Esophagus muscularis mucosa (tissue), 4 donors: ENCODE measurements around the gene PRPF6. TPM values are rescaled to one million over a fixed set of nuclear protein-coding genes. Genes with fewer than 3 reads are reported as not detected.

Experiments used
- DNase-seq: peaks from one replicate; pipeline ENCODE4 v3.0.0-alpha.2; 2017; ENCODE audit errors: extremely low spot score
- H3K27ac ChIP-seq, 4 donors: fragments of 200-600 bp; sonication (generic); replicated peaks in 1 of 4; 1 replicate in 3 of 4; 2 replicates in 1 of 4; pipeline ENCODE4 v1.5.1; 2016 to 2019; ENCODE audit warnings: mild to moderate bottlenecking in 1 of 4
- H3K27me3 ChIP-seq, 4 donors: fragments of 200-600 bp; sonication (generic); one replicate each; pipeline versions ENCODE4 v1.5.1 to v1.6.0; 2016 to 2019
- H3K36me3 ChIP-seq, 4 donors: fragments of 200-600 bp; sonication (generic); one replicate each; pipeline ENCODE4 v1.5.1; 2016 to 2019
- H3K4me1 ChIP-seq, 4 donors: fragments of 200-600 bp; sonication (generic); one replicate each; pipeline ENCODE4 v1.5.1; 2016 to 2019
- H3K4me3 ChIP-seq, 4 donors: fragments of 200-600 bp; sonication (generic); 1 replicate in 2 of 4; 2 replicates in 2 of 4; pipeline ENCODE4 v1.5.1; 2016 to 2019; ENCODE audit warnings: mild to moderate bottlenecking in 4 of 4, moderate library complexity in 1 of 4
- H3K9me3 ChIP-seq, 4 donors: fragments of 200-600 bp; sonication (generic); 1 replicate in 3 of 4; 2 replicates in 1 of 4; pipeline ENCODE4 v1.5.1; 2016 to 2019
- CTCF ChIP-seq, 3 experiments: fragments of 200-600 bp in 2 of 3; fragments of 450-650 bp in 1 of 3; sonication (generic) in 2 of 3; IDR thresholded peaks; one replicate each; pipeline ENCODE4 v1.5.1; 2017 to 2019; ENCODE audit warnings: antibody characterized with exemption in 3 of 3, mild to moderate bottlenecking in 2 of 3, moderate library complexity in 1 of 3
- EP300 ChIP-seq: sonication (generic); formaldehyde crosslinking; IDR thresholded peaks from one replicate; pipeline ENCODE4 v1.6.1; 2017; ENCODE audit warnings: antibody characterized with exemption
- POLR2A ChIP-seq: fragments of 450-650 bp; IDR thresholded peaks from one replicate; pipeline ENCODE4 v1.6.1; 2017; ENCODE audit warnings: antibody characterized with exemption, moderate library complexity, mild to moderate bottlenecking, low read depth
- POLR2AphosphoS5 ChIP-seq, 2 donors: sonication (generic); formaldehyde crosslinking; IDR thresholded peaks; one replicate each; pipeline ENCODE4 v1.6.1; 2017; ENCODE audit warnings: antibody characterized with exemption in 2 of 2
- WGBS: methylation state at CpG from one replicate; pipeline ENCODE4 v1.1.5; 2018; 5-methylcytosine and 5-hydroxymethylcytosine counted together
- intact Hi-C: fragments of 100-400 bp; cut with DNase I; formaldehyde crosslinking; loops from one replicate; pipeline ENCODE4 v1.15.1; 2023
- total RNA-seq, 4 donors: library from RNA; depleted of rRNA; stranded (reverse); fragments of >200 nt; gene quantifications; one replicate each; pipeline versions ENCODE4 v1.1.0 to v1.2.1, GENCODE V29; 2016

The PRPF6 gene
- total RNA-seq, 4 donors from 2014 or later: 46.1 to 64.9 (median 58.7) TPM

- H3K27me3 ChIP-seq: no peaks in the 10 kb centered on the region
- H3K36me3 ChIP-seq: peaks cover 28 to 50% (median 48%) of the 10 kb centered on the region in 4 donors
- H3K27ac ChIP-seq: peak overlapping the region in 2 of 4 donors; percentile 88 to 93
- H3K9me3 ChIP-seq: no peaks in the 10 kb centered on the region
- TF ChIP-seq EP300 (no peak), CTCF (IDR thresholded peaks at IDR 0.05) (no peak), POLR2AphosphoS5 (IDR thresholded peaks at IDR 0.05) (no peak), POLR2A (no peak)
- no peak overlapping the region for H3K4me3 ChIP-seq
- DNase-seq: no peak
- intact Hi-C loops: loop anchor here (2.0 kb wide), 1 partner anchor 39 kb away; no protein-coding TSS in a partner anchor
- peaks cover 72 to 78% (median 76%) of the 10 kb centered on the region in 4 donors for H3K4me1 ChIP-seq
- WGBS: 94% methylated on average over 31 of the region's 39 CpGs
Observed at GRCh38 chr20:63945921-63946920, 34.7 kb upstream of the PRPF6 start.

GRCh38 chr20:63946986-63947637, 33.8 kb upstream of the PRPF6 start:
- H3K9me3 ChIP-seq: no peaks in the 10 kb centered on the region
- WGBS: 85% methylated on average over 12 of the region's 15 CpGs
- H3K4me3 ChIP-seq: no peak overlapping the region
- no peaks in the 10 kb centered on the region for H3K27me3 ChIP-seq
- no peak for DNase-seq
- peak overlapping the region; percentile 86 to 93 (median 88) for H3K27ac ChIP-seq
- intact Hi-C loops: no loop called here
- TF ChIP-seq EP300: no peak
- TF ChIP-seq POLR2A: no peak
- TF ChIP-seq POLR2AphosphoS5 (IDR thresholded peaks at IDR 0.05): no peak
- TF ChIP-seq CTCF (IDR thresholded peaks at IDR 0.05): no peak
- H3K36me3 ChIP-seq: peaks cover 28 to 46% (median 45%) of the 10 kb centered on the region in 4 donors
- peaks cover 77 to 87% (median 82%) of the 10 kb centered on the region in 4 donors for H3K4me1 ChIP-seq

- WGBS: 12% methylated on average over 21 of the region's 27 CpGs
- no peaks in the 10 kb centered on the region for H3K27me3 ChIP-seq
- H3K27ac ChIP-seq: peak overlapping the region; percentile 86 to 93 (median 88)
- intact Hi-C loops: no loop called here
- TF ChIP-seq CTCF (IDR thresholded peaks at IDR 0.05): no peak
- no peak for TF ChIP-seq EP300
- TF ChIP-seq POLR2A: no peak
- peak; percentile 22 to 55 for TF ChIP-seq POLR2AphosphoS5 (IDR thresholded peaks at IDR 0.05)
- H3K4me3 ChIP-seq: peak overlapping the region in 3 of 4 donors; percentile 19 to 43 (median 28)
- peaks cover 77 to 88% (median 83%) of the 10 kb centered on the region in 4 donors for H3K4me1 ChIP-seq
- peaks cover 28 to 42% (median 38%) of the 10 kb centered on the region in 4 donors for H3K36me3 ChIP-seq
- DNase-seq: no peak
- no peaks in the 10 kb centered on the region for H3K9me3 ChIP-seq
Observed at GRCh38 chr20:63947638-63948456, 33.1 kb upstream of the PRPF6 start.

- Histone ChIP-seq H3K4me3 (peak overlapping the region; percentile 5 to 37 (median 26)), H3K27me3 (no peaks in the 10 kb centered on the region), H3K36me3 (peaks cover 4 to 18% (median 8%) of the 10 kb centered on the region in 4 donors), H3K9me3 (no peaks in the 10 kb centered on the region), H3K27ac (peak overlapping the region; percentile 86 to 93 (median 88)), H3K4me1 (peaks cover 92 to 99% (median 92%) of the 10 kb centered on the region in 4 donors)
- TF ChIP-seq EP300 (no peak), CTCF (IDR thresholded peaks at IDR 0.05) (no peak), POLR2A (no peak), POLR2AphosphoS5 (IDR thresholded peaks at IDR 0.05) (no peak)
- DNase-seq: no peak
- 70% methylated on average over 2 of the region's 20 CpGs for WGBS
- intact Hi-C loops: no loop called here
Observed at GRCh38 chr20:63950701-63951397, 30.1 kb upstream of the PRPF6 start.
